HG03108 (cell line): Measurements from ENCODE around the gene NUP50.
"Not testable (repeated sequence)": the region's sequence is repeated elsewhere in the genome, so short reads cannot be mapped to it uniquely, and the experiment has no call there.

Experiments used
- ATAC-seq: cut with Tn5 transposase; IDR thresholded peaks from one replicate; pipeline ENCODE4 v1.9.1; 2021; ENCODE audit warnings: moderate library complexity; ENCODE audit not compliant: unreplicated experiment

NUP50 gene

GRCh38 chr22:45159652-45160462, 3.9 kb upstream of the NUP50 start:
- no peak for ATAC-seq

- no peak for ATAC-seq
Observed at GRCh38 chr22:45162531-45162930, 1.2 kb upstream of the NUP50 start.

GRCh38 chr22:45163099-45163450, 650 bp upstream of the NUP50 start:
- no peak for ATAC-seq

DNA sequence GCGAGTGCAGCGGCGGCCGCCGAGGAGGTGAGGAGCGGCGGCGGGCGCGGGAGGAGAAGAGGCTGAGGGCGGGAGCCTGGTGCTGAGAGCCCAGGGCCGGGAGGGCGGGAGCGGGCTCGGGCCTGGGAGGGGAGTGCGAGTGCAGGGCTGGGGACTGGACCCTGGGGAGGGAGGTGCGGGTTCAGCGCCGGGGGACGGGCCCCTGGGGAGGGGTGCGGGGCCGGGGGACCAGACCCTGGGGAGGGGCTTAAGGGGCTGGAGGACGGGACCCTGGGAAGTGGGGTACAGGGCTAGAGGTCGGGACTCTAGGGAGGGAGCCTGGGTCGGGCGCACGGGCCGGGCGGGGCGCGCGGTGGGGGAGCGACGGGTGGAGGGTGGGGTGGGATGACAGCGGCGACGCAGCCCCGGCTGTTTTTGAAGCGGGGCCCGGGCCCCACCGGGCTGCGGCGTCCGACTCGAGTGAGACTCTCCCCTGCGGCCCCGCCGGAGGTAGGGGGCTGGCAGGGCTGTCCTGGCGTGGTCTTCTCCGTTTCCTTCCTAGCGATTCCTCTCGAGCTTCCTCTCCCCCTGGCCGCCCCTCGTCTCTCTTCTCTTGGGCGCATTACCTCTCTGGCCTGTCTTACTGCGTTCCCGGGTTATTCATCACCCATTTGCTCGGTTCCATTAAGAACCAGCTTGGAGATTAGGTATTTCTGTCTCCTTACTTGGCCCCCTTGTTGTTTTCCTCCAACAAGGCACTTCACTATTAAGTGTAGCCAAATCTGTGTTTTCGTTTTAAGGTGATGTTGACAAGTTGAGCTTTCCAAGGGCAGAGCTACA, 754 bp downstream of the NUP50 start:
- peak; percentile 26 for ATAC-seq

GRCh38 chr22:45166932-45167331, 3.2 kb downstream of the NUP50 start:
- no peak for ATAC-seq

- no peak for ATAC-seq
Observed at GRCh38 chr22:45169591-45170466, 6.1 kb downstream of the NUP50 start.

DNA sequence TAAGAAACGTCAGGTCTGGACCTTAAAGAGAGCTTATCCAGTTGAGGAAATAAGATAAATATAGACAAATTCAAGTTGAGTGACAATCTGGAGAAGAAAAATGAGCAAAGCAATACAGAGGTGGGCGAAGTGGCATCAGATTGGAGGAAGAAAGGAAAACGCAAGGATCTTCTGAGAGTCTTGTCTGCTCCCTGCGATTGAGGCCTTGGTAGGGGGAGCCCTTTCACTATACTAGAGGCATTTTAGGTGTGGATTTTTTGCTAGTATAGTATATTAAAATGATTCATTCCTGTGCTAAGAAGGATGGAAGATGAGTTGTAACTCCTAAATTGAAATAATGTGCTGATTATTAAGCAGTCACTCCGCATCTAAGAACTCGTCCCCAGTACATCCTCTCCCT, 8.1 kb downstream of the NUP50 start:
- no peak for ATAC-seq

GRCh38 chr22:45172881-45173585, 9.3 kb downstream of the NUP50 start:
- no peak for ATAC-seq

DNA sequence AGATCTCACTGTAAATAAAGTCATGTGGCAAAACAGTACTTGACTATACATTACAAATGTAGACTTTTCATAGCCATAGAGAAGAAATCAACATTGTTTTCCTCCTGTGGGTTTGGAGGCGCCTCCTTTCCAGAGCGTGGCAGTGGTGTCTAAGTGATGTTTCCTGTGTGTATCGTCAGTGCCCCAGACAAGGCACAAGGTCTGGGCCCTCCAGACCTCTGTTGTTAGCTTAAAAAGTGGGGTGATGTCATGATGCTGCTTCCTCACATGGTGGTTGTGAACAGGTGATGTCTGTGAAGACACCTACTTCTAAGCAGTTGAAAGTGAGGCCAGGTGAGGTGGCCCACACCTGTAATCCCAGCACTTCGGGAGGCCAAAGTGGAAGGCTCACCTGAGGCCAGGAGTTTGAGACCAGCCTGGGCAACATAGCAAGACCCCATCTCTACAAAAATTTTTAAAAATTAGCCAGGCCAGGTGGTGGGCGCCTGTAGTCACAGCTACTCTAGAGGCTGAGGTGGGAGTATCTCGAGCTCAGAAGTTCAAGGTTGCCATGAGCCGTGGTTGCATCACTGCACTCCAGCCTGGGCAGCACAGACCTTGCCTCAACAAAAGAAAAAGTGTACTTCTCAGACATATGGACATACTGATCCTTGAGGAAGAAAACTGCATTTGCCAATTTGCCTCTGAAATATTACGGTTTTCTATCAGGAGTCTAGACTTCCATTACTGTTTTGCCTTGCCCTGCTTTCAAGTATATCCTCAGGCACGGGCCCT, 15.7 kb downstream of the NUP50 start:
- no peak for ATAC-seq

GRCh38 chr22:45180146-45180679, 16.5 kb downstream of the NUP50 start:
- ATAC-seq = no peak

- no peak for ATAC-seq
Observed at GRCh38 chr22:45181240-45181639, 17.5 kb downstream of the NUP50 start.

GRCh38 chr22:45181766-45182165, 18.0 kb downstream of the NUP50 start:
- ATAC-seq = no peak

DNA sequence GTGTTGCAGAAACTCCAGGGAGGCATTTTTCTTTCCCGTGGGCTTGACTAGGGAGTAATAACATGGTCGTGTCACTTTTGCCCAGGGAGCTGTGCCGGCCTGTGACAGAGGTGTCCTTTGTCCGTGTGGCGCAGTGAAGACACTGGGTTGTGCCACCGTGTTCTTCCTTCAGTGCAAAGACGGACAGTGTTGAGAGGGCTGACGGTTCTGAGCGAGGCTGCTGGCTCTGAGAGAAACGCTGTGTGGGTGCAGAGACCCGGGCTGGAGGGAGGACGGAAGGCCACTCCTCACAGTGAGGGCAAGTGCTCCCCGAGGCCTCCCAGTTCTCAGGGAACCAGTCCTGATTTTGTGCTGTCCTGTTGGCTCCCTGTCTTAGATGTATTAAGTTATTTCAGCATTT, 20.2 kb downstream of the NUP50 start:
- no peak for ATAC-seq

- no peak for ATAC-seq
Observed at GRCh38 chr22:45185718-45186514, 22.2 kb downstream of the NUP50 start.

DNA sequence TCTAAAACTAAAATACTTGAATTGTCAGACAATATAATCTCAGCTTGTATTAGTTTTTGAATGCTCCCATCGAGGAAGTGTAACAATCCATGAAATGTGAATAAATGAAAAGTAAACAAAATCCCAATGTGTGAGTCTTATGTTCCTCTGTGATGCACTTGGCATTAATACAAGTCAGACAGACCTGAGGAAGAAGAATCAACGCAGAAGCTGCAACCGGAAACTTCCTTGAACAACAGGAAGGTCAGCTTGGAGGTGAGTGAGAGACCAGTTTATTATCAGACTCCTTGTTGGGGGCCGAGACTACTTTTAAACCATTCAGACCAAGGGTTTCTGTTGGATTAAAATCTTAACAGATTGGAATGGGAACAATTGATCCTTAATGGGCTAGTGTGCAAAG, 24.2 kb downstream of the NUP50 start:
- no peak for ATAC-seq

DNA sequence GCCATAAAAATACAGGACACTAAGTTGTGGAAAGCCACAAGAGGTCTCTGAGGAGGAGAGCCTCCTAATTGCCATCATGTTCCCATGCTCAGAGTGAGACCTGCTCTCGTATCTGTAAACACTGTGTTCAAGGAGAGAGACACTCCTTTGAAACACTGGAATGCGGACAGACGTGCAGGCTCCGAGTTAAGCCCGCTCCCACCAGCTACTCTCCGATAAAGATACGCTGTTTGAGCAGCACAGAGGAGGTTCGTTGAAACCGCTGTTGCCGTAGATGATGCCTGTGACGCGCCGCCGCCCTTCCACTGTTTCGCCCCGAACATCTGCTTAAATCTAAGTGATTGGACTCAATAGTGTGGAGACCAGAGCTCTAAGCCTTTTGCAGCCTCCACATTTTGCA, 25.1 kb downstream of the NUP50 start:
- ATAC-seq = no peak

GRCh38 chr22:45190202-45190872, 26.6 kb downstream of the NUP50 start:
- ATAC-seq = no peak

DNA sequence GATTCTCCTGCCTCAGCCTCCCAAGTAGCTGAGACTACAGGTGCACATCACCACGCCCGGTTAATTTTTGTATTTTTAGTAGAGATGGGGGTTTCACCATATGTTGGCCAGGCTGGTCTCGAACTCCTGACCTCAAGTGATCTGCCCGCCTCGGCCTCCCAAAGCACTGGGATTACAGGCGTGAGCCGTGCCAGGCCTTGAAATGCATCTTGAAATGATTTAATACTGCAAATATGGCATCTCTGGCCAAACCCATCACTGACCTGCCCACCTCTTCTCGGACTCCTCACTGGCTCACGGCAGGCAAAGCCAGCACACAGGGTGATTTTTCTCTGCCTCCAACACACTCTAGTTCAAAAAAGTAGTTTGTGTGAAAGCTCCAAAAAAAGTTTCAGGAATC, 28.0 kb downstream of the NUP50 start:
- not testable (repeated sequence) for ATAC-seq
